ENCODE results near the gene APOC4. TPM values are rescaled to one million over a fixed set of nuclear protein-coding genes. Genes with fewer than 3 reads are reported as not detected.
"Not testable (repeated sequence)": the region's sequence is repeated elsewhere in the genome, so short reads cannot be mapped to it uniquely, and the experiment has no call there.

The APOC4 gene
- total and polyA plus RNA-seq, 2 experiments from 2014 or later = not detected

DNA sequence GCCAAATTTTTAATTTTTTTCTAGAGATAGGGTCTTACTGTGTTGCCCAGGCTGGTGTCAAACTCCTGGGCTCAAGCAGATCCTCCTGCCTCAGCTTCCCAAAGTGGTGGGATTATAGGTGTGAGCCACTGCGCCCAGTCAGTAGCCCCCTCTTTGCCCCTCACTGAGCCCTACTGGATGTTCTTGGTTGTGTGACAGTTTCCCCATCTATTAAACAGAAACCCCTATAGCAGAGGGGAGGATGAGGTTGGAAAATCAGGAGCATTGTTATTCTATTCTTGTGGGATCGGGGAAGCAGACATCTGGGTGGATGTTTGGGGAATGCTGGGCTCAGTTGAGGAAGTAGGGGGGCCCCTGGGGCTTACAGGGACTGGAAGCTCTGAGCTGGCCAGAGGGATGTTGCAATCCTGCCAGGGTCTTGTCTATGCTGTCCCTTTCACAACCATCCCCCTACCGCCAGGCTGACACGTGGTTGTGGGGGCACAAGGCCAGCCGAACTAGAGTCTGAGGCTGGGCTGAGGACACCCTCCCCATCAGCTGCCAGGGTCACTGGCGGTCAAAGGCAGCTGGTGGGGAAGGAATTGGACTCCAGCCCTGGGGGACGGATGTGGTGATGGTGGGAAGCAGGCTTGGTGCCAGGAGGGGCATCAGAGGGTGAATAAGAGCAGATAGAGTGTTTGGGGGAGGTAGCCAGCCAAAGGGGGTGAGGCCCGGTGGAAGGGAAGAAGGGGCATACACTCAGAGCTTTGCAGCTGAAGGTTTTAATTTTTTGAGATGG lies 16.7 kb upstream of the APOC4 start (continued):
- no peak for TF ChIP-seq ETS1 (IDR thresholded peaks at IDR 0.05)
- no peak for TF ChIP-seq ZNF114 (CRISPR knock-in tag; IDR thresholded peaks at IDR 0.05)
- TF ChIP-seq, protein P1, sequence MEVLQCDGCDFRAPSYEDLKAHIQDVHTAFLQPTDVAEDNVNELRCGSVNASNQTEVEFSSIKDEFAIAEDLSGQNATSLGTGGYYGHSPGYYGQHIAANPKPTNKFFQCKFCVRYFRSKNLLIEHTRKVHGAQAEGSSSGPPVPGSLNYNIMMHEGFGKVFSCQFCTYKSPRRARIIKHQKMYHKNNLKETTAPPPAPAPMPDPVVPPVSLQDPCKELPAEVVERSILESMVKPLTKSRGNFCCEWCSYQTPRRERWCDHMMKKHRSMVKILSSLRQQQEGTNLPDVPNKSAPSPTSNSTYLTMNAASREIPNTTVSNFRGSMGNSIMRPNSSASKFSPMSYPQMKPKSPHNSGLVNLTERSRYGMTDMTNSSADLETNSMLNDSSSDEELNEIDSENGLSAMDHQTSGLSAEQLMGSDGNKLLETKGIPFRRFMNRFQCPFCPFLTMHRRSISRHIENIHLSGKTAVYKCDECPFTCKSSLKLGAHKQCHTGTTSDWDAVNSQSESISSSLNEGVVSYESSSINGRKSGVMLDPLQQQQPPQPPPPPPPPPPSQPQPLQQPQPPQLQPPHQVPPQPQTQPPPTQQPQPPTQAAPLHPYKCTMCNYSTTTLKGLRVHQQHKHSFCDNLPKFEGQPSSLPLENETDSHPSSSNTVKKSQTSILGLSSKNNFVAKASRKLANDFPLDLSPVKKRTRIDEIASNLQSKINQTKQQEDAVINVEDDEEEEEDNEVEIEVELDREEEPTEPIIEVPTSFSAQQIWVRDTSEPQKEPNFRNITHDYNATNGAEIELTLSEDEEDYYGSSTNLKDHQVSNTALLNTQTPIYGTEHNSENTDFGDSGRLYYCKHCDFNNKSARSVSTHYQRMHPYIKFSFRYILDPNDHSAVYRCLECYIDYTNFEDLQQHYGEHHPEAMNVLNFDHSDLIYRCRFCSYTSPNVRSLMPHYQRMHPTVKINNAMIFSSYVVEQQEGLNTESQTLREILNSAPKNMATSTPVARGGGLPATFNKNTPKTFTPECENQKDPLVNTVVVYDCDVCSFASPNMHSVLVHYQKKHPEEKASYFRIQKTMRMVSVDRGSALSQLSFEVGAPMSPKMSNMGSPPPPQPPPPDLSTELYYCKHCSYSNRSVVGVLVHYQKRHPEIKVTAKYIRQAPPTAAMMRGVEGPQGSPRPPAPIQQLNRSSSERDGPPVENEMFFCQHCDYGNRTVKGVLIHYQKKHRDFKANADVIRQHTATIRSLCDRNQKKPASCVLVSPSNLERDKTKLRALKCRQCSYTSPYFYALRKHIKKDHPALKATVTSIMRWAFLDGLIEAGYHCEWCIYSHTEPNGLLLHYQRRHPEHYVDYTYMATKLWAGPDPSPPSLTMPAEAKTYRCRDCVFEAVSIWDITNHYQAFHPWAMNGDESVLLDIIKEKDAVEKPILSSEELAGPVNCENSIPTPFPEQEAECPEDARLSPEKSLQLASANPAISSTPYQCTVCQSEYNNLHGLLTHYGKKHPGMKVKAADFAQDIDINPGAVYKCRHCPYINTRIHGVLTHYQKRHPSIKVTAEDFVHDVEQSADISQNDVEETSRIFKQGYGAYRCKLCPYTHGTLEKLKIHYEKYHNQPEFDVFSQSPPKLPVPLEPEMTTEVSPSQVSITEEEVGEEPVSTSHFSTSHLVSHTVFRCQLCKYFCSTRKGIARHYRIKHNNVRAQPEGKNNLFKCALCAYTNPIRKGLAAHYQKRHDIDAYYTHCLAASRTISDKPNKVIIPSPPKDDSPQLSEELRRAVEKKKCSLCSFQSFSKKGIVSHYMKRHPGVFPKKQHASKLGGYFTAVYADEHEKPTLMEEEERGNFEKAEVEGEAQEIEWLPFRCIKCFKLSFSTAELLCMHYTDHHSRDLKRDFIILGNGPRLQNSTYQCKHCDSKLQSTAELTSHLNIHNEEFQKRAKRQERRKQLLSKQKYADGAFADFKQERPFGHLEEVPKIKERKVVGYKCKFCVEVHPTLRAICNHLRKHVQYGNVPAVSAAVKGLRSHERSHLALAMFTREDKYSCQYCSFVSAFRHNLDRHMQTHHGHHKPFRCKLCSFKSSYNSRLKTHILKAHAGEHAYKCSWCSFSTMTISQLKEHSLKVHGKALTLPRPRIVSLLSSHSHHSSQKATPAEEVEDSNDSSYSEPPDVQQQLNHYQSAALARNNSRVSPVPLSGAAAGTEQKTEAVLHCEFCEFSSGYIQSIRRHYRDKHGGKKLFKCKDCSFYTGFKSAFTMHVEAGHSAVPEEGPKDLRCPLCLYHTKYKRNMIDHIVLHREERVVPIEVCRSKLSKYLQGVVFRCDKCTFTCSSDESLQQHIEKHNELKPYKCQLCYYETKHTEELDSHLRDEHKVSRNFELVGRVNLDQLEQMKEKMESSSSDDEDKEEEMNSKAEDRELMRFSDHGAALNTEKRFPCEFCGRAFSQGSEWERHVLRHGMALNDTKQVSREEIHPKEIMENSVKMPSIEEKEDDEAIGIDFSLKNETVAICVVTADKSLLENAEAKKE (CRISPR knock-in tag; IDR thresholded peaks at IDR 0.05) = no peak

DNA sequence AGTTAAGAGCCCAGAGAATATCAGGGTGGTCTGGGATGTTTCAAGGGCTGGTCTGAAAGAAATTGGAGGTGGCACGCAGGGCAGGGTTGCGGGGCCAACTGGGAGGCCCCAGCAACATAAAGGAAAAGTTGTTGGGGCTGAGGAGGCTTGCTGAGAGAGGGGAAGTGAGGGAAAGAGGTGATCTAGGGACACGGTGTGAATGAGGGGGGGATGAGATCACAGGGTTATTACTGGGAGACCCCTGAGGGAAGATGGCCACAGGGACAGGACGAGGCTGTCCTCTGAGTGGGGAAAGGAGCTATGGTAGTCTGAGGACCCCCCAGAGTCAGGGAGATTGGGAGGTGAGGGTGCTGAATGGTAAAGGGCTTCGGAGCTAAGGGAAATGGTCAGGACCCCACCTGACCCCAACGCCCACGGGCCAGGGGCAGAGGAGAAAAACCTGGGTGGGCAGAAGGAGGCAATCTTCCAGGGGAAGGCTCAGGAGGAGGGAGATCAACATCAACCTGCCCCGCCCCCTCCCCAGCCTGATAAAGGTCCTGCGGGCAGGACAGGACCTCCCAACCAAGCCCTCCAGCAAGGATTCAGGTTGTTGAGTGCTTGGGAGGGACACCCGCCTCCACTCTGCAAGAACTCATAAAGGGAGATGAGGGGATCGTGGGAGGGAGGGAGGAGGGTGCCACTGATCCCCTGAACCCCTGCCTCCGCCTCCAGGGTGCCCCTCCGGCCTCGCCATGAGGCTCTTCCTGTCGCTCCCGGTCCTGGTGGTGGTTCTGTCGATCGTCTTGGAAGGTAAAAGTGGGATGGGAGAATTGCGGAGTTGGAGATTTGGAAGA lies 15.6 kb upstream of the APOC4 start:
- not testable (repeated sequence) for H3K27ac ChIP-seq (ENCODE audit: low read depth); H3K9me2 ChIP-seq (ENCODE audit: insufficient read depth); H3K79me2 ChIP-seq (replicated peaks; ENCODE audit: insufficient read depth); H3K27me3 ChIP-seq (ENCODE audit: insufficient read depth); H2AFZ ChIP-seq; H4K20me1 ChIP-seq (replicated peaks; ENCODE audit: insufficient read depth); H3K9me3 Mint-ChIP-seq; DNase-seq (ENCODE audit: low spot score); H3K36me3 Mint-ChIP-seq (ENCODE audit: low read depth); H3F3A ChIP-seq (replicated peaks; ENCODE audit: low read depth); H3K36me3 ChIP-seq (ENCODE audit: insufficient read depth)
- peaks cover 23% of the 10 kb centered on the region for H3K27me3 Mint-ChIP-seq (ENCODE audit: insufficient read depth, low read depth, poor library complexity)
- H3K4me1 Mint-ChIP-seq = peaks cover 19% of the 10 kb centered on the region
- H3K4me2 ChIP-seq = peak overlapping the region; percentile 77
- H3K4me3 ChIP-seq = peak overlapping the region; percentile 39; the same call in 1 of the 2 replicates
- peak overlapping the region; percentile 93 for H3K27ac Mint-ChIP-seq
- ATAC-seq = peak; percentile 61
- peaks cover 10% of the 10 kb centered on the region; the same call in 1 of the 2 replicates for H3K4me1 ChIP-seq (ENCODE audit: insufficient read depth)
- peak overlapping the region; percentile 58 for H3K4me3 Mint-ChIP-seq

All from GM23338 (cell line).